HG03066 (cell line): Measurements from ENCODE around the gene OPCML.

Experiments
- ATAC-seq: cut with Tn5 transposase; IDR thresholded peaks from one replicate; pipeline ENCODE4 v1.9.1; 2021; ENCODE audit warnings: low read depth; ENCODE audit not compliant: unreplicated experiment

The OPCML gene

DNA sequence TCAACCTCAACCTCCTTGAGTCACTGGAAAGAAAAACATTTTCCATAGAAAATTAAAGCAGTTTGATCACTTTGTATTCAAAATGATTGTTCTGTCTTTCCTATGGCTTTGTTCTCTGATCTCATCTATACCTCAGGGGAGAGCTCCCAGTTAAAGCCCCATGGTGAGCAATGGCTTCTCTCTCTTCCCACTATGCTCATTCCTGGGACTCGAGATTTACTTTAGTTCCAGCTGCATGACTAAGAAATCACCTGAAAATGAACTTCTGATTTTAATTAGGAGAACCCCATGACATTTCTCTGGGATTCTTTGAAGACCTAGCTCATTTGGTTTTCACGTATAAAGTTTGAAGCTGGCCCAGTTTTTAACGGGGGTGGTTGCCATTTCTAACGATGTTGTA lies 921.5 kb downstream of the OPCML start:
- no peak for ATAC-seq

DNA sequence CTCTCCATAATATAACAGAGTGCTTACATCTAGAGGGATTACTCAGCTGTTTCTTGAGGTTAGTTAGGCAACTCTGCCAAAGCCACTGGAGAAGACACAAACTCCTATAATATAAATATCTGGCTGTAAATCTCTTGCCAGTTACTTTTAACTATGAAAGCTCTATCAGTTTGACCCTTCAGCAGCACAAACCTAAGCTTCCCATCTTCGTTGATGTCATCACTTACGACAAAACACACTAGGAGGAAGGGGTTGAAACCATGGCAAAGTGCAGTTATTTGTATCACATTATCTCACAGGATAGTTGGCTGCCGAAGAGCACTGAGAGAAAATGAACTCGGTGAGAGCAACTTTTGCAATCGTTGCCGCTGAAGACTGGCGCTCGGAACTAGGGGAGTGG lies 922.1 kb downstream of the OPCML start:
- no peak for ATAC-seq

DNA sequence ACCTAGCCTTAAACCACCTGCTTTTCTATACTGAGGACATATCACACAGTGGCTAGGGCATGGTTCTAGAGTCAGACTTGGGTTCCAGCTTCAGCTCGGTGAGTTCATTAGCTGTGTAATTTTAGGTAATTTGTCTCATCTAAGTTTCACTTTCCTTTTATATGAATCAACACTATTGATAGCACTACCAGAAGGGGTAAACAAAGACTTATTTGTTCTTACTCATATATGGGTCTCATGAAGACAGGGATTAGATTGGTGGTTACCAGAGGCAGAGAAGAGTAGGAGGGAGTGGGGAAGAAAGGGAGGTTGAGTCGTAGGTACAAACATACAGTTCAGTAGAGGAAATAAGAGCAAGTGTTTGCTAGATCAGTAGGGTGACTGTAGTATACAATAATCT lies 924.7 kb downstream of the OPCML start:
- ATAC-seq: no peak

DNA sequence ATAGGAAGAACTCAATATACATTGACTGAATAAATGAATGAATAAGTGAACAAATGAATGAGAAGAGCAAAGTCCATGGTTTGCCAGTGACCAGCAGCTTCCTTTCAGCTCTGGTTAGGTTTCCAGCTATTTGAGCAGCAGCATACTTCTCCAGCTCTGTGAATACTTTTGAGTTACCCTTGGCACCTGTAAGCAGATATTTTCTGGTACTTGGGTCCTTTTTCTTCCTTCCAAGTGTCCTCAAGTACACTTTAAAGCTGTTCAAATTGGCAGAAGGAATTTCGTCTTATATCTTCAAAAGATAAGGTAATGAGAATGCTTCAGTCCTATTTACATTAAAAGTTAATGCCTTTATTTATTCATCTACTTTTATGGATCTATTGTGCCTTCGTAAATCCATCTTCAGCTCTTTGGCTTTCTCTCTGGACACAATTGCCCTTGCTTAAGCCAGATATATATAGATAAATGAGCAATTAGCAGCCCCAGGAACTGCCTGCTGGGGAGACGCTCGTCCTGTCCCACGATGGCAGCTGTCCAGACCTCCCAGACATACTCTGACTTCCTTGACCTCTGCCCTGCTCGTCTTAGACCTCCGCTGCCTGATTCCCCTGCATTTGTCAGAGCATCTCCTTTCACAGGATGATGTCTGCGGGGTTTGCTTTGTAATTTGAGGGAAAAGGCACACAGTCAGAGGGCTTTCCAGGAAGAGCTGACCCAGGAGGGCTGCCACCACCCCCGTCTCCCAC lies 926.3 kb downstream of the OPCML start:
- ATAC-seq: no peak

DNA sequence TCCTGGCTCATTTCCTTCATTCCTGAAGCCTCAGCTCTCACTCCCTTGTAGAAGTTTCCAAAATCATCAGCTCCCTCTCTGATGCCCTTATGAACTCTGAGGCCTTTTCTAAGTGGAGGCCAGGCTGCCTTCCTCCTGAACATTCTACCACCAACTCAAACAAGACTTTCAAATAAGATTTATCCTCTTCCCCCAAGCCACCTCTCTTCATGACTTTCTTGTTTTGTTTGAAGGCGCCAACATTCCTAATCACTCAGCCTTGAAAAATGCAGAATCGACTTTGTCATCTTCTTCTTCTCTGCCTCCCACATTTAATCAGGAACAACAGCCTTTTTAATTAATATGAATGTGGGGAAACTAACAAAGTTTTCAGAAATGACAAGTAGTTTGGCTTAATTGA lies 927.9 kb downstream of the OPCML start:
- no peak for ATAC-seq

DNA sequence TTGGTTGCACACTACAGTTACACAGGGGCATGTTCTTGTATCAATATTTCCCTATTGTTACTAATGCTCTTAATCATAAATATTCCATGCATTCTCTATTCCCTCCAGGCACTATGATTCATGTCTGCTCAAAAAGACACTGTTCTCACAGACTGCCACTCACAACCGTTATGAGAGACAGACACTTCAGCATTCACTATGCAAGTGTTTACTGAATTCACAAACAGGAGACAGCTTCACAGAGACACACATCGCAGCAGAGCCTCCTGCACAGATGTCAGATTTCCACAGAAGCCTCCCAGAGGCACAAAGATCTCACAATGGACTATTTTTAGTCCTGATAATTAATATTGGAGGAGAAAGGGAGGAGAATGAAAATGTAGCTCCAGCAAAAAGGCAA lies 930.4 kb downstream of the OPCML start:
- no peak for ATAC-seq

DNA sequence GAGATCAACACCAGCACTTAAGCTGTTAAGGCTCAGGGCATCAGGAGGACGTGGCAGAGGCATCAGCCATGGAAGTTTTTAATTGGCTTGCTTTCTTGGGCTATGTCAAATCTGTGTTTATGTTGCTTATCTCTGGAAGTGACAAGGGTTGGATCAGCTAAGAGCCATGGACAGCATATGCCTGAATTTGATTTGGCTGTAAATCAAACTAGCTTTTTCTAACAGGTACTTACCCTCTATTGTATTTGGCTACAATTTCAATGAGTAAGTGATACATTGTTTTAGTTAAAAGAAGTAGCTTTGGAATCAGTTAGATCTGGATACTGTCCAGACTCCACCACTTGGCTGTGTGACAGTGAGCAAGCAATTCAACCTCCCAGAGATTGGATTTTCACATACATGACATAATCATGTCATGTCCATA lies 936.6 kb downstream of the OPCML start:
- no peak for ATAC-seq

DNA sequence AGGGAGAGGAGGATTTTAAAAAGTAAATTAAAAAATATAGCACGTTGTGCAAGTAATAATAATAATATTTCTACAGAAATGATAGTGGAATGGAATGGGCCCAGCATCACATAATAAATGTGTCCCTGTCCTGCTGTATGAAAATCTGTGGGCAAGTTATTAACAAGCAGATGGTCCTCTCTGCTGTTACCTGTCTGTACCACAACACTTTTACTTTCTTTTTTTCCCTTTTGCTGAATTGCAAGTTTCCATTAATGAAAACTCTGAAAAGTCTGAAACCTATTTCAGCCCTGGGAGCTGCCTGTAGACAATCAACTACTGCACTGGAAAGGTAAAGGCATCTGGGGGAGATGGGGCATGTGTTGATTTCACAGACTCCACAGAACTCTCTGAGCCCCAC lies 937.1 kb downstream of the OPCML start:
- ATAC-seq: no peak

DNA sequence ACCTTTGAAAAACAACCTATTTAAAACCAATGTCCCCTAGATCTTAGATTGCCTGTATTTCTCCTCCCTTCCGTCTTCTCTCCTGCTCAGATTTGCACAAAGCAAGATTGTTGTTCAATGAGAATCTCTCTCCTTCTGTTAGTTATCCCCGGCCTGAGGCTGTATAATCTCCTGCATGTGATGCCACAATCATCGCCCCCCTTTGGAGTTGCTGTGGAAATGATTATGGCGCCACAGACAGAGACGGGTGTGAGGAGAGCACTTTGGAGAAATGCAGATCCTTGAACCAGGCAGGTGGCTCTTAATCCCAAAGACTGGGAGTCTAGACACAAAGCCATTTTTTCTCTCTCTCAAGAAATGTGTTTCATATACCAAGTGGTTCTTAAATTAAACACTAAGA lies 941.3 kb downstream of the OPCML start:
- ATAC-seq: no peak

DNA sequence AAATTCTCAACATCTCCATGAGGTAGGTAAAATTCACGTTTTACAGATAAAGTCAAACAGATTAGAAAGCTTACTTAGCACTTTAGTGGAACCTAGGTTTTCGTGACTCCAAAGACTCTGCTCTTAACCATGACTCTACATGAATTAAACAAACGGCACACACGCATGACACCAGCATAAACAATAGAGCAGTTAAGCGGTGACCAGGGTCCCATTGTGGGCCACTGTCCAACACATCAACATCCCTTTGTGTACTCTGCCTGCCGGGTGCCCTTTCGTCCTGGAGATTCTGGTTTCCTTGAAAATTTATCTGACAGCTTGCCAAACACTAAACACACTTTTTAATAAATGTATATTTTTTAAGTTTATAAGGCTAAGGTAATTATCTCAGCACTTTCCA lies 941.7 kb downstream of the OPCML start:
- ATAC-seq: no peak

DNA sequence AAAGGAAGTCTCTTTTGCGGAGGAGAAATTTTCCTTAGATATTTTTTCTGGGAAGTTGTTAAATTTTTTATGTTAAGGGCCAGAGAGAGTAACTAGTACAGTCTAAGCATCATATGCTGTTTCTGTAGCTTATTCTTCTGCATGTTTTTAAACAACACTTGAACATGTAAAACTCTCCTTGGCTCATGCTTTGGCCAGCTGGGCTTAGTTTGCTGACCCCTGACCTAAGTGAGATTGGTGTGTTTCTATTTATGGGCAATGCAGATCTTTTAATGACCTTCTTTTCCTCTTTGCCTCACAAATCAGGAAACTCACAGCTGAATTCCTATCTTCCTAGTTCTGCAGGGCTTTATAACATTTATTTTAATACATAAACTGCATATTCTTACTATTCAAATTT lies 942.5 kb downstream of the OPCML start:
- no peak for ATAC-seq

DNA sequence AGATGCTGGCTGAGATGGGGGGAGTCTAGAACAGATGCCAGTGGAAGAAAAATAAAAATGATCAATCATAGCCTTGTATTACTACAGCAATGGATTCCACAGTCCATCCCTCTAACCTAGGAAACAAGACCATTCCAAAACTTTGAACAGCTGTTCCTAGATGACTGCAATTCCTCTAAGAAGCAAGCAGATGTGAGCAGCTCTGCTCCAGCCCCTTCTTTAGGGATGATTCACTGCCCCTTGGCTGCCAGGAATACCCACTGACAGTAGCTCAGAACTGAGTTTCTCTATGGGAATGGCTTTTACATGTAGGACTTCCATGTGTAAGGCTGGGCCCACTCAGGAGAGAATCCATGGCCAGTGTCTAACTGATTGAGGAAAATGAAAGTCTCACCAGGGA lies 943.9 kb downstream of the OPCML start:
- no peak for ATAC-seq

DNA sequence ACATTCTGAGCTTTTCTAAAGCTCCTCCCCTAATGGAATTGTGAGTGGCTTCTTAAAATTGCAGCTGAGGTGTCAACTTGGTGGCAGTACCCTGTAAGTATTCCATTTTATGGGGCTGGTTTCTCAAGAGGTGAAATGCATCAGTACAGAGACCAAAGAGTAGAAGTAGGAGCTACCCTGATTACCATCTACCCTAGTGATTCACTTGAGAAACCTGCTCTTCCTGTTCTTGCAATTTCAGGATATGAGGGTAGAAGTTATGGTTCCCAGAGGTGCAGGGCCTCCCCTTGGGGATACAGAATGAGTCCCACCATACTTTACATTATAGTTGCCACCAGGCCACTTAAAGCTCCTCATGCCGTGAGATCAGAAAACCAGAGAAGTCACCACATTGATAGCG lies 944.6 kb downstream of the OPCML start:
- ATAC-seq: no peak

DNA sequence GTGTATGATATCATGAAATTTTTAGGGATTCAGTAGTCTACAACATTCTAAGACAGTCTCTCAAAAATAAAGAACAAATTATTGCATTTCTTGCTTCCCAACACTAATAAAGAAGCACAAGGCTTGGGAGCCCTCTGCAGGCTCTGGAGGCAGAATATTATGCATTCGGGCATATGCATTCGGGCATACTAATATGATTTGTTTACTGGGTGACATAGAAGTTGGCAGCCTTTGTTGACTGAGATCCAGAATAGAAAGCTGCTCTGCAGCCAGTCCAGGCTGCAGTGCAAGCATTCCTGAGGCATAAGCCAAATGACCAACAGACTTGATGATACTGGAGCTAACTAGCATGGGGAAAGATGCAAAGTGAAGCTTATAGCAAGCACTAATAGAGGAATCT lies 945.5 kb downstream of the OPCML start:
- ATAC-seq: no peak

DNA sequence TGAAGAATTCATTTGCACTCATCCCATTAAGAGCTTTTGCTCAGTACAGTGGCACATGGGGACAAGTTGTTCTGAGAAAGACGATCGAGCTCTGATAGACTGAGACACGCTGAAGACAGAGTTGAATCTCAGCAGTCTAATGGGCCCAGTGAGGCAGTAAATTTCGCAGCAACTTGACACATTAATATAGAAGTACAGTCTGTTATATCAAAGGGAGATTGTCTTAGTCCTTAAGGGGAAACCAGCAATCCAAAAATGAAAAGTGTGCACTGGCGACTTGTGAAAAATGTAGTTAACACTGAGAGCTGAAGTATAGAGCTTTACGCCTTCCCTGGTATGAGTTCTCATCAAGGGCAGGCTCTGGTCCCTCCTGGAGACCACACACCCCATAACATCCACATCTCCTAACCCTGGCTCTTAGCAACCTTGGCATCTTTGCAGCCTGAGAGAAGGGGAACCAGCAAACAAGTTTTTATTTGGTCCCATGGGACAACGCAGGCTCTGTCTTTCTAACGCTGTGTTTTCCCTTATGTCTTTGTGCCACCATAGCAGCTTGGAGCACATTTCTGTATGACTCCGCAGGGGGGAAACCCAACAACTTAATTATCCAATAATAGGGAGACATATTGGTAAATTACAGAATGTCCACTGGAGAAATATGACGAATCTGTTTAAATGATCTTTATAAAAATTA lies 952.5 kb downstream of the OPCML start:
- no peak for ATAC-seq

DNA sequence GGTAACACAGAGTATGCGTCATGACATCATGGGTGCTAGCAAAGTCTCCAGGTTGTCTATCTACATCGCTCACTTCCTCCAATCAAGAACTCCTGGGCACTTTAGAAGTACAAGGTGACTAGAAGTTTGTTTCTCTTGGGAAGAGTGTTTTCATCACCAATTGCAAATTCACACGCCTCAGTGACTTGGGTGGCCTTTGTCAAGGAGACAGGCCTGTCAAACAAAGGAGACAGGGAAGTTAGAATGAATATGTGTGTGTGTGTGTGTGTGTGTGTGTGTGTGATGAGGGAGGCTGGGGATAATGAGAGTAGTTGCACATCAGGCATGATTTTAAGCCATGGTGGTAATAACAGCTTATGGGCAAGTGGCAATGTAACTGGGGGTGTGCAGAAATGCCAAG lies 953.2 kb downstream of the OPCML start:
- no peak for ATAC-seq

DNA sequence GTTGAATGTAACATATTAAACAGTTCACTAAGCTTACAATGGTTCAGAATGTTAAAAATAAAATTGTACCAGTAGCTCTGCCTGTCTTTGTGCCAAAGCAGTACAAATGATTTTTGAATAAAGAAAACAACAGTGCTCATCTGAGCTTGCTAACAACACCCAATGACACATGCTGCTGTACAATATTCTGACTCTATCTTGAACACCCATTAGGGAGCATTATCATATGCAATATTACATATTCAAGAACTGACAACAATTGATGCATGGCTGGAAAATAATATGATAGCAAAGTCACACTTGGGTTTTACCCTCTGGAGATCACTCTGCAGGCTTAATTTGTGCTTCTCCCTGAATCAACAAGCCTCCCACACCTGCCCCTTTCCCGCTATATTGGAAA lies 953.7 kb downstream of the OPCML start:
- no peak for ATAC-seq

DNA sequence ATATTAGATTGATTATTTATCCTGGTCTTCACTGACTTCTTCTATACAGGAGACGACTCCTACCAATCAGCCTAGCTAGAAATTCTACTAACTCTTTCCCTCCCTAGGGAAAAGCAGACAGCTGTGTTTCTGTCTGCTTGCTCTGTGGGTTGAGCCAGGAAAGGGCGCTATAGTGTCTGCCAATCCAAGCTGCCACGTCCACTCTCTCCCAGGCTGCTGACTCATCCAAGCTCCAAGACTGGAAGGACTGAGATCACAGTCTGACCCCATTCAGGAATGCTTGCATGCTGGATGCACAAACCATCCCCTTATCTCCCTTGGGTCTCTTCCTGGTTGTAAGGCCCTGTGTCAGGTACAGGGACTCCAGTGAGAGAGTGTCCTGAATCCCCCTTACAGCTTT lies 955.6 kb downstream of the OPCML start:
- ATAC-seq: no peak

DNA sequence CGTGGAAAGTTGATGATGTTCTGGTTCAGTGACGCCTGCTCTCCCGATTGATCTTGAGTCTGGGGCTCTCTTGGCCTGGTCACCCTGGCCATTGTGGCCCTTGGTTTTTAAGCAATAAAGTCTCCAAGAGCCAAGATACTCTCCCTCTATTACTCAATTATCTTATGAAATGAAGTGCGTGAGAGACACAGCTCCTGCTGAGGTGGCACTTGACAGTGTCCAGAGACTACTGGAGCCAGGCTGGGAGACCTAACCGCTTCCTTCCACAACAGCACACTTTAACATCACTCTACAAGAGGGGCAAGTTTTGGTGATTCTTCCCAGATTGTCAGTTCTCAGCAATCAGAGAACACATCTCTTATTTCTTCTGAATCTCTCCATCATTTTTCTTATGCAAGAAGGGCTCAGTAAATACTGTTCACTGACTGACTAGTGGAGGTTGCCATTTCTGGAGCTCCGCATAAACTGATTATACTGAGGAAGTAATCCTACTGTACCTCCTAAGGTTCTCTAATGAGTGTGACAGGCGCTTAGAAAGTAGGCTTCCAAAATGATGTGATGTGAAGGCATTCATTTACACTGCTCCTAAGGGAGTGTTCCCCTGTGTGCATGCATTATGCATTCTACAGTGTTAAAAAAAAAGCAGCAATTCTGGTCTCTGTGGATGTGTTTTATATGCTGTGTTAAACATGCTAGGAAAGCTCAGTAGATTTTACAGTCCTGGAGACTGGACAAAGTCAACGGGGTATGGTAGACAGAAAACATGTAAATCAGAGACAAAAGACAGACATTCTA lies 968.0 kb downstream of the OPCML start:
- no peak for ATAC-seq

DNA sequence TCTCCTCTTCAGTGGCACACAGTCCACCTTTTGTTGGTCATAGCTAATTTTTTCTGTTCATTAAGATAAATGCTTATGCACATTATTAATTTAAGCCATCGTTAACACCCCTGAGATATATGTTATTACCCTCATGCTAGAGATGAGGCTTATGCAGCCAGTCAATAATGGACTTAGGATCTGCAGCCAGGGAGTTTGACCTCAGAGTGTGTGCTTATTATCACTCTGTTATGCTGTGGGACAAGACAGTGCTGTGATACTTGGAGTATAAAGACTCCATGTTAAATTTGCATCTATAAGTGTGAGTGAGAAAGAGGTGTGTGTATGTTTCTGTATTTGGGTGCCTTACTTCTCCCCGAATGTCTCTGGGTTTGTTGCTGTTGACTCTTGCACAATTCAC lies 969.3 kb downstream of the OPCML start:
- no peak for ATAC-seq

DNA sequence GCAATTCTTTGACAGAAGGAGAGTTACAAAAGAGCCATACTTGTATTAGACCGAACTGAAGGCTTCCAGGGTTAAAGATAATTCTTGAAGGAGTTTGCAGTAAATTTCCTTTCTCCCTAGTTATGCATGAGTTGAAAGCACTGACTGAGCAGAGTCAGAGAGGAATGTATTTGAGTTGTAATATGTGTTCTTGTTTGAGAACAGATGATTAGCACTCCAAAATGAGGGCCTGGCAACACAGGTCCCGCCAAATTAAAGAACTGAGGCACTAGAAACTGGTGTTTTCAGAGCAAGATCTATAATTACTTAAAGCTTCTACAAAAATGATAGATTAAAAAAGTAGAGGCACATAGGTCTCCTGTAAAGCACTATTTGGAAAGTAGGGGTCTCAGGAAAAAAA lies 970.4 kb downstream of the OPCML start:
- no peak for ATAC-seq
